Thoracic aorta (tissue), 2 donors: ENCODE measurements around the gene SLC35F6. TPM values are rescaled to one million over a fixed set of nuclear protein-coding genes. Genes with fewer than 3 reads are reported as not detected.

ENCODE experiments used
- ATAC-seq: fragments of 150-250 bp; one replicate; pipeline ENCODE4 v1.8.0; 2017; ENCODE audit warnings: low read depth; ENCODE audit not compliant: insufficient number of reproducible peaks, low FRiP score
- DNase-seq: peaks from one replicate; pipeline ENCODE4 v3.0.0-alpha.2; 2020; ENCODE audit warnings: low spot score
- H3K27ac ChIP-seq, 2 donors: fragments of 200-600 bp; sonication (generic); 1 replicate in 1 of 2; 2 replicates in 1 of 2; pipeline ENCODE4 v1.5.1; 2016; ENCODE audit warnings: mild to moderate bottlenecking in 2 of 2, moderate library complexity in 2 of 2
- H3K27me3 ChIP-seq: fragments of 200-600 bp; sonication (generic); replicated peaks from 2 replicates; pipeline ENCODE4 v1.6.0; 2016; ENCODE audit warnings: mild to moderate bottlenecking; ENCODE audit not compliant: insufficient read depth
- H3K36me3 ChIP-seq: fragments of 200-600 bp; sonication (generic); one replicate; pipeline ENCODE4 v1.5.1; 2016
- H3K4me1 ChIP-seq, 2 donors: fragments of 200-600 bp; sonication (generic); 1 replicate in 1 of 2; 2 replicates in 1 of 2; pipeline versions ENCODE4 v1.5.1 to v1.6.0; 2016; ENCODE audit warnings: low read depth in 2 of 2, mild to moderate bottlenecking in 1 of 2; ENCODE audit not compliant: control insufficient read depth in 1 of 2
- H3K4me3 ChIP-seq: fragments of 200-600 bp; sonication (generic); 2 replicates; pipeline ENCODE4 v1.5.1; 2016; ENCODE audit warnings: mild to moderate bottlenecking
- H3K9me3 ChIP-seq: fragments of 200-600 bp; sonication (generic); 2 replicates; pipeline ENCODE4 v1.5.1; 2016
- CTCF ChIP-seq: fragments of 200-600 bp; sonication (generic); IDR thresholded peaks from one replicate; pipeline ENCODE4 v1.5.1; 2019; ENCODE audit warnings: antibody characterized with exemption
- total RNA-seq, 2 donors: library from RNA; depleted of rRNA; stranded (reverse); fragments of >200 nt; gene quantifications; one replicate each; pipeline versions ENCODE4 v1.1.0 to v1.2.3, GENCODE V29; 2016

Gene SLC35F6
- total RNA-seq, 2 donors from 2014 or later = 43.7 to 44.5 TPM

GRCh38 chr2:26725521-26725820 is 38.6 kb upstream of the SLC35F6 start:
- DNase-seq = no peak
- no peak overlapping the region for H3K4me3 ChIP-seq
- H3K36me3 ChIP-seq = peaks cover 6% of the 10 kb centered on the region
- ATAC-seq = no peak
- H3K27ac ChIP-seq = peak overlapping the region; percentile 84 to 96
- no peaks in the 10 kb centered on the region for H3K27me3 ChIP-seq
- H3K4me1 ChIP-seq = peaks cover 33 to 55% of the 10 kb centered on the region in 2 donors
- H3K9me3 ChIP-seq = no peaks in the 10 kb centered on the region
- no peak for TF ChIP-seq CTCF

GRCh38 chr2:26726228-26726627 is 37.9 kb upstream of the SLC35F6 start:
- H3K27ac ChIP-seq = no peak overlapping the region
- H3K27me3 ChIP-seq = no peaks in the 10 kb centered on the region
- no peaks in the 10 kb centered on the region for H3K9me3 ChIP-seq
- no peak for ATAC-seq
- peaks cover 25 to 48% of the 10 kb centered on the region in 2 donors for H3K4me1 ChIP-seq
- H3K4me3 ChIP-seq = no peak overlapping the region
- no peak for TF ChIP-seq CTCF
- DNase-seq = no peak
- peaks cover 6% of the 10 kb centered on the region for H3K36me3 ChIP-seq

GRCh38 chr2:26727641-26728561 is 36.2 kb upstream of the SLC35F6 start:
- Histone ChIP-seq H3K9me3 (no peaks in the 10 kb centered on the region), H3K36me3 (peaks cover 6% of the 10 kb centered on the region), H3K4me1 (peaks cover 14 to 32% of the 10 kb centered on the region in 2 donors), H3K4me3 (no peak overlapping the region), H3K27me3 (no peaks in the 10 kb centered on the region), H3K27ac (no peak overlapping the region)
- no peak for ATAC-seq
- TF ChIP-seq CTCF = no peak
- DNase-seq = no peak

- H3K9me3 ChIP-seq = no peaks in the 10 kb centered on the region
- no peak for TF ChIP-seq CTCF
- H3K27ac ChIP-seq = no peak overlapping the region
- peaks cover 6% of the 10 kb centered on the region for H3K36me3 ChIP-seq
- H3K27me3 ChIP-seq = no peaks in the 10 kb centered on the region
- H3K4me3 ChIP-seq = no peak overlapping the region
- H3K4me1 ChIP-seq = peaks cover 3 to 18% of the 10 kb centered on the region in 2 donors
- ATAC-seq (no peak), DNase-seq (no peak)
These were observed 34.8 kb upstream of the SLC35F6 start for GRCh38 chr2:26729311-26729710.

- no peaks in the 10 kb centered on the region for H3K27me3 ChIP-seq
- TF ChIP-seq CTCF = no peak
- H3K4me1 ChIP-seq = peaks cover 0 to 14% of the 10 kb centered on the region in 2 donors
- no peak for DNase-seq
- ATAC-seq = no peak
- no peak overlapping the region for H3K4me3 ChIP-seq
- peaks cover 6% of the 10 kb centered on the region for H3K36me3 ChIP-seq
- H3K9me3 ChIP-seq = no peaks in the 10 kb centered on the region
- H3K27ac ChIP-seq = no peak overlapping the region
These were observed 33.3 kb upstream of the SLC35F6 start for GRCh38 chr2:26730549-26731344.
